OCI-LY7 (cell line): ENCODE data around the gene GK2.

Experiments
- CTCF ChIP-seq: fragments of 200-600 bp; sonication (generic); conservative IDR thresholded peaks from 2 replicates; pipeline ENCODE4 v1.5.1; 2014; ENCODE audit warnings: mild to moderate bottlenecking, antibody characterized with exemption, low read length, moderate library complexity, mixed read lengths
- EZH2phosphoT487 ChIP-seq: fragments of 200-600 bp; sonication (generic); IDR thresholded peaks from 2 replicates; pipeline ENCODE4 v1.6.1; 2018; ENCODE audit warnings: low read depth, borderline replicate concordance, mild to moderate bottlenecking, mixed run types, antibody characterized with exemption, low read length, moderate library complexity, mixed read lengths

GRCh38 chr4:79397951-79398350, 10.1 kb downstream of the GK2 start:
- TF ChIP-seq CTCF: no peak
- no peak for TF ChIP-seq EZH2phosphoT487
